WTC11 (cell line): ENCODE results near the gene TMEM8B.

ENCODE experiments used
- ARID4B ChIP-seq: sonication (generic); formaldehyde crosslinking; IDR thresholded peaks from 2 replicates; pipeline ENCODE4 v1.8.0; 2023; ENCODE audit warnings: missing genetic modification reagents, mild to moderate bottlenecking, borderline replicate concordance
- ATF2 ChIP-seq: sonication (generic); formaldehyde crosslinking; IDR thresholded peaks from 2 replicates; pipeline ENCODE4 v1.8.1; 2022; ENCODE audit warnings: low read depth, missing genetic modification reagents, borderline replicate concordance
- ELF4 ChIP-seq: sonication (generic); formaldehyde crosslinking; IDR thresholded peaks from 2 replicates; pipeline ENCODE4 v1.8.1; 2022; ENCODE audit warnings: low read depth, mild to moderate bottlenecking, moderate library complexity, missing genetic modification reagents
- MYBL2 ChIP-seq: sonication (generic); formaldehyde crosslinking; IDR thresholded peaks from 2 replicates; pipeline ENCODE4 v1.8.1; 2023; ENCODE audit warnings: mild to moderate bottlenecking, moderate library complexity, missing genetic modification reagents
- ZNF121 ChIP-seq: sonication (generic); formaldehyde crosslinking; IDR thresholded peaks from 2 replicates; pipeline ENCODE4 v1.8.0; 2023; ENCODE audit warnings: missing genetic modification reagents

- no peak for TF ChIP-seq ZNF121 (CRISPR knock-in tag)
- no peak for TF ChIP-seq ATF2 (CRISPR knock-in tag)
- TF ChIP-seq ELF4 (CRISPR knock-in tag): no peak
- TF ChIP-seq MYBL2 (CRISPR knock-in tag): no peak
- TF ChIP-seq ARID4B (CRISPR knock-in tag): no peak
These were observed 12.3 kb upstream of the TMEM8B start for GRCh38 chr9:35816708-35817107.
